ENCODE measurements around the gene ANKRD11.
"Not testable (repeated sequence)": the region's sequence is repeated elsewhere in the genome, so short reads cannot be mapped to it uniquely, and the experiment has no call there.

Gene ANKRD11

DNA sequence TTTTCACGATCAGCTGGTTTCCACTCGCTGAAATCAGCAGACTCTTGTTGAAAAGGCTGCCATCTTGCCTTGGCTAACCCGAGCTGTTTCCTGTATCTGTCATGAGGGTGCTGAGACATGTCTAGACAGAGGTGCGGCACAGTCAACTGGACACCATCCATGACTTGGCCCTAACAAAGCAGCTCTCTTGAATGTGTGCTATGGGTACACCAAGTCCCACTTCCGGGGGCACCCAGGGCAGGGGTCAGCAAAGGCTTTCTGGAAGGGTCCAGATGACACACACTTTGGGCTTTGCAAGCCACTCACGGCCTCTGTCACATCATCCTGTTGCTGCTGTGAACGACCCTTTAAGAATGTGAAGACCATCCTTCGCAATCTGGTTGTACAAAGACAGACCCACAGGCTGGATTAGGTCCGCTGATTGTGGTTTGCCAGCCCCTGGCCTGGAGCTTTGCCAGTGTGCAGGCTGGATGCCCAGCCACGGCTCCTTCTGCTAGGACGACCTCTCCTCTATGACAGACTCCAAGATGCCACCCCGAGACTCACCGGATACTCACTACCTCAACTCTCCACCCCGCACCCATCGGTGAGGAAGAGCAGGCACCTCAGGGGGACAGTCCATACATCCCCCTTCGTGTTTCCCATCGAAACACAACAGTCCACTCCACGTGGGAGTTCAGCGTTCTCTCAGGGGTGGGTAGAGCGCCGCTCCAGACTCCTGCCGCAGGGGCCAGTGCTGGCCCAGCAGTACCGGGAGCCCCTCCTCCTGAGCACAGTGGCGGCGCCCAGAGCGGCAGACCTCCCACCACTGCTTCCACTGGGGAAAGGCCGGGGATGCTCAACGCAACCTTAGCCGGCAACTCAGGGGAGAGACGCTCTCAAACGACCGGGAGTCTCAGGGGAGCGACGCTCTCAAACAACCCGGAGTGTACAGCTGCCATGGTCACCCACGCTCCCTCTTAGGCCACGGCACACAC lies 123.5 kb downstream of the ANKRD11 start:
- no peak for DNase-seq (ENCODE audit: low read depth, low spot score)

DNA sequence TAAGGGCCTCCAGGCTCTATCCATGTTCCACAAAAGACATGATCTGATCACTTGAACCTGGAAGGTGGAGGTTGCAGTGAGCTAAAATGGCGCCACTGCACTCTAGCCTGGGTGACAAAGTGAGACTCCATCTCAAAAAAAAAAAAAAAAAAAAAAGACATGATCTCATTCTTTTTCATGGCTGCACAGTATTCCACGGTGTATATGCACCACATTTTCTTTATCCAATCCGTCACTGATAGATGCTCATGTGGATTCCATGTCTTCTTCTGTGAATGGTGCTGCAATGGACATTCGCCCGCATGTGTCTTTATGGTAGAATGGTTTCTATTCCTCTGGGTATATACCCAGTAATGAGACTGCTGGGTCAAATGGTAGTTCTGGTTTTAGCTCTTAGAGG lies 124.4 kb downstream of the ANKRD11 start:
- no peak for DNase-seq (ENCODE audit: low read depth, low spot score)

DNA sequence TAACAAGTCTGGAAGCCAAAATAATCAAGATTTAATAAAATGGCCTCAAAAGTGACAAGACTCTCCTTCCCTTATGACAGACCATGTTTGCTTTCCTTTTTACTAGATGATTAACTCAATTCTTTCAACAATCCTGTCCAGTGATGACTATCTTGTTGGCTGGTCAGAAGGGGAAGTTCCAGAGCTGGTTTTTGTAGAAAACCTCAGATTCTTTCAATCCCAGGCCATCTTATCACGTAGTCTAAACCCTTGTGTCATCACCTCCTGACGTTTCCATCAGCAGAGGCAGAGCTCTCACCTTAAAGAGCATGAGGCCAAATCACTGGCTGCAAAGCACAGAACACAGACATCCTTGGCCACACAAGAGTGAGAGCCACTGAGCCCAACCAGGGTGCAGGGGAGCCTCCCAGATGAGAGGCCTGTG lies 125.3 kb downstream of the ANKRD11 start:
- no peak for DNase-seq (ENCODE audit: low read depth, low spot score)

DNA sequence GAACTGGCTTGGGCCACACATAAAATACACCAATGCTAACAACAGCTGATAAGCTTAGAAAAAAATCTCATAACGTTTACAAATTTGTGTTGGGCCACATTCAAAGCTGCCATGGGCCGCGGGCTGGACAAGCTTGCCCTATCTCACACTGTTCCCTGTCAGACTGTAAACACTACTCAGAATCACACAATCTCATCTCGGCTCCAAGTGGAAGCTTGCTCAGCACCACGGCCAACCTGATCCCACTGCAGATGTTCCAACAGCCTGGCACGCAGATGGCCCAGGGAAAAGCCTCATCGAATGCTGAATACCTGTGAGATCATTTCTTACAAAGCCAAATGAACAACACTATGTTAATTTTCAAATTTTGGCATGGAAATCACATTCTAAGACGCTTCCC lies 125.8 kb downstream of the ANKRD11 start:
- DNase-seq (ENCODE audit: low read depth, low spot score): no peak

DNA sequence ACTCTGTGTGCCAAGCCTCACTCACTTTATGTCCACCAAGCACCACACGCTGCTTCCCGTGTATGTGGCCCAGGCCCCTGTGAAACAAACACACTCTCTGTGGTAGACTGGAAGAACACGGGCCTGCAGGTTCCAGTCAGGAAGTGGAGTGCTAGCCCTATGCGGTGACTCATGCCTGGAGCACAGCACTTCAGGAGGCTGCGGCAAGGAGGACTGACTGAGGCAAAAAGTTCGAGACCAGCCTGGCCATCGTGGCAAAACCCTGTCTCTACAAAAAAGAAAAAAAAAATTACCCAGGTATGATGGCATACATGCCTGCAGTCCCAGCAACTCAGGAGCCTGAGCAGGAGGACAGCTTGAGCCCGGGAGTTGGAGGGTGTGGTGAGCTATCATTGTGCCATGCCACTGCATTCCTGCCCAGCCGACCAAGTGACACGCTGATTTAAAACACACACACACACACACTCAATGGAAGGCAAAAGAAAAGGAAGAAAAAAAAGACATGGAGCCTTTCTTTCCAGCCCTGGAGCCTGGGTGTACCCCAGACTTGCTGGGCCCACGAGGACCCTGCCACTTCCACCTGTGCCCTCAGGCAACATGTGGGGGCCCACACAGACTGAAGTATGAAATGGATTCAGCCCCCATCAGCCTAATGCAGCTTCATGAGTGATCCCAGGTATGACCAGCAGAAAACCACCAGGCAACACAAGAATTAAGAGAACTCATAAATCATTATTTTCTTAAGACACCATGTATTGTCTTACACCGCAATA lies 126.6 kb downstream of the ANKRD11 start:
- no peak for DNase-seq (ENCODE audit: low read depth, low spot score)

DNA sequence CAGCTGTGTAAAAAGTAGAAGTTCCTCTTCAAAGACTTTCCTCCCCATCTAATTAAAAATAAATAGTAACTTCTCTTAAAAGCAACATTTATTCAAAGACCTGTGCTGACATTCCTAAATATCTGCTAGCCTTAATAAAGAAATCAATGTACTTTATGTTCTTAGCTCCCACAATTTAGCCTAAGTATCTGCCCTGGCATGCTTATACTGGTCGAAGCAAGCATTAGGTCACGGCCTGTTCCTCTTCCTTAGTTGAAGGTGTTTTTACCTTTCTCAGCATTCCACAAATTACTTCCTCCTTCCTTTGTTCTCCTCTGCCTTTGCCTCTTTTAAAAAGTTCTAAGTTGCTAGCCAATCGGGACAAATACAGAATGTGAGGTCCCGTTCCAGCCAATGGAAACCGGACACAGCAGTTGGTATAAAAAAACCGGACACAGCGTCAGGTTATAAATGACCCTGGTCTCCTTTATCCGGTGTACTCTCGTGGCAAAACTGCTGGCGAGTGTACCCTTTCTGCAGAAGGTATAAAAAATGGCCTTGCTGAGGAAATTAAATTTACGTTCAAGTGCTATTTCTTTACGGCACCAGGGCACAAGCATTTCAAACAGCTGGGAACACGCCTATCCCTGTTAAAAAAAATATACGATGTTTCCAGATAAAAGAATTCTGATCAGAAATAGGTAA lies 127.7 kb downstream of the ANKRD11 start:
- DNase-seq (ENCODE audit: low read depth, low spot score): not testable (repeated sequence)

DNA sequence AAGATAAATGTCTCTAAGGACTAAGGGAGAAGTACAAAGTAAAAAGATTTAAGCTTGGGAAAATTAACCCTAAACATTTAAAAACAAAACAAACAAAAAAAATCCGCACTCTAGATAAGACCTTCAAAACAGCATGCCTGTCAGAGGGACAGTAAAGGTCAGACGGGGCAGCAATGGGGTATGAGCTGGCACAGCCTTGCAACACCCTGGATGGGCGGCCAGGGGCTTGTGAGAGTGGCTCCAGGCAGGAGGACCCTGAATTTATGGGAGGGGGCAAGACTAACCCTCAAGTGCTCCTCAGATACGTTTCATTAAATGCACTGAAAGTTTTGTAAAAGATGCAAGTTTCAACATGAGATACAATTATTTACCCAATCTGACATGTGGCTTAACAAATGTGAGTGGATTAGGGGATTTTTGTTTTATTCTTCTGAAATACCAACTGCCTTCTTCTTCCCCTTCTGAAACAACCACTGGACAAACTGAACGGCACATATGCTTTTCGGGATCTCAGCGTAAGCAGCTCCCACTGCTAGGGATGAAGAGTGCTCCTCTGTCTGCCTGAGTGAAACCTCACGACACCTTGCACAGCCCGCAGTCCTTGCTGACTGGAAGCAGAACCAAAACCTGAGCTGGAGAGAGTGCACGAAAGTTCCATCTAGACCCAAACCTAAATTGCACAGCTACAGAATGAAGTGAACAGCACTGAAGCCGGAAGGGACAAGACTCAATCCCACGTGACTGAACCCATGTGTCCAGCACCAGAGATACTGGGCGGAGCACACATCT lies 128.4 kb downstream of the ANKRD11 start:
- DNase-seq (ENCODE audit: low read depth, low spot score): no peak

DNA sequence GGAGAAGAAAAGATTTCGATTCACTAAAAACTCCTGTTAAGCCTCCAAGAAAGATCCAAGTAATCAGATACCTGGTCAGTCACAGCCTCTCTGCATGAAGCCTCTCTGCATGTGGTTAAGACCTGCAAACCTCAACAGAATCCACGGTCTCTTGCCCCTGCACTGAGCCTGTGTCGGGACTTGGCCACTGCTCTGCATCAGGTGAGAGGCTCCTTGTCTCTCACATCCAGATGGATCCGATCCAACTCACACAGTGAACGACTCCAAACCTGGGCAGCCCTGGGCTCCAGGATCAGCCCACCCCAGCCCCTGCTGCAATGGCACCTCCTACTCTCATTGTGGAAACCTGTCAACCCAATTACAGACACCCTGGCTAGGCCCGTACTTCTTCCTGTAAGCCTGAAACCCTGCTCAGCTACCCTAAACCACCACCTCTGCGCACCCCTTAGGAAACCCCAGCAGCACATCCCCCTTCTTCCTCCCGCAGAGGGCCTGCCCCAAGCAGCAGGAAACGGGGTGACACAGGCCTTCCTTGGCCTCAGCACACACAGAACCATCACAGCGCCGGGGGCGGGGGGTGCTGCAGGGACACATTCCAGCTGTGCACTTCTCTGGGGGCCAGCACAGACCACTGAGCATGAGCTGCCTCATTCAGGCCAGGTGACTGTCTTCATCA lies 129.5 kb downstream of the ANKRD11 start:
- no peak for DNase-seq (ENCODE audit: low read depth, low spot score)

DNA sequence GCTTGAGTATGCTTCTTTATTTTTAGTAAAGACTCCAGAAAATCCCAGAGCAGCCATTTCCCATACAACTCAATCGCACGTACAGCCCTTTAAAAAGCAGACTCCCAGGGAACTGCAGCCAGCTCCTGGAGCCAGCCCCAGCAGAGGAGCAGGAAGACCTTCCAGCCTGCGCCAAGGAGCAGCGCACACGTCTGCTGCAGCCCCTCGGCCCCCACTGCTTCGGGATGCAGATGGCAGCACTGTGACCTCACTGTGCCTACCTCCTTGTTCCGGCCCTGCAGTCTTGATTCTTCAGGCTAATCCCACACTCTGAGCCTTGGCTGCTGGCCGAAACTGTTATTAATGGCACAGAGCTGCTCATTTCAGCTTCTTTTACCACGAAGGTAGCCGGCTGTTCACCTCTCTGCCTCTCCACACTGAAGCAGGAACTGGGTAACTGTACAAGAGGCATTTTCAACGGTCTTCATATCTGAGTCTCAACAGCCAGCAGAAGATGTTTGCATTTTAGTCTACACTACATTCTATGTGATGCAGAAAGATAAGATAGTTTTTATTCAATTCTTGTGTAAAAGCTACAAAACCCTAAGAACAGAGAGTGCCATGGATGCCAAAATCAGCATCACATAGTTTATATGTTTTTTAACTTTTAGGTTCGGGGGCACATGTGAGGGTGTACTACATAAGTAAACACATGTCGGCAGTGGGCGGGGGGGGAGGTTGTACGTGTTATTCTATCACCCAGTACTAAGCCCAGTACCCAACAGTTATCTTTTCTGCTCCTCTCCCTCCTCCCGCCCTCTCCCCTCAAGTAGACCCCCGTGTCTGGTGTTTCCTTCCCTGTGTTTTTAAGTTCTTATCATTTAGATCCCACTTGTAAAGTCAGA lies 130.9 kb downstream of the ANKRD11 start:
- no peak for DNase-seq (ENCODE audit: low read depth, low spot score)

DNA sequence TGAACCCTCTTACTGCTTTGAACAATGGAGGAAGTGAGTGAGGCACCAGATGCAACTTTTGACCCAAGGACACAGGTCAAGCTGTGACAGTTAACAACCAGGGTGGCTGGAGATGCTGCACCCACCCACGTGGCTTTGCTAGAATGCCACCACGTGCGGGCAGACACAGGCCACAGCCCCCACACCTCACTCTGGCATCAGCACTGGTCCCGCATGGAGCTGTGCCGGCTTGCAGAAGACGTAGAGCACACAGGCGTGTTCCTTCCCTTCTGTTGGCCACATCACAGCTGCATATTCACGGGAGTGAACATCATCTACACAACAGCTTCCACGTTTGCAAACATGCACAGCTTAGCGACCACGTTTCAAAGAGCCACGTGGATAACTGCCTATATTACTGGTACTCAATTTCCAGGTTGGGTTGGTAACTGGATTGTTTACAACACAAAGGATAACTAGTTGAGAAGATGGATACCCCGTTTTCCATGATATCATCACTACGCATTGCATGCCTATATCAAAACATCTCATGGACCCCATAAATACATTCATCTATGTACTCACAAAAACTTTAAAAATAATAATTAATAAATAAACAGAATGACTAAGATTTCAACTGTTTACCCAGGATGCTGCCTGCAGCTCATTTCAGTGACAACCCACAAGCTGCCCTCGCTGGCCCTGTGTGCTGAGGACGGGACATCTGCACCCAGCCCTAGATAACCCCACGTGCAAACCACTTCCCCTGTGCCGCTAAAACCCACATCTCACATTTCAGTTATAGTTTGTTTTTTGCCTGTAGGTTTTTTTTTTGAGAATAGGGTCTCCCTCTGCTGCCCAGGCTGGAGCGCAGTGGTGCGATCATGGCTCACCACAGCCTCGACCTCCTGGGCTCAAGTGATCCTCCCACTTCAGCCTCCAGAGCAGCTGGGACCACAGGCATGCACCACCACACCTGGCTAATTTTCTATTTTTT lies 132.0 kb downstream of the ANKRD11 start:
- DNase-seq (ENCODE audit: low read depth, low spot score): no peak

DNA sequence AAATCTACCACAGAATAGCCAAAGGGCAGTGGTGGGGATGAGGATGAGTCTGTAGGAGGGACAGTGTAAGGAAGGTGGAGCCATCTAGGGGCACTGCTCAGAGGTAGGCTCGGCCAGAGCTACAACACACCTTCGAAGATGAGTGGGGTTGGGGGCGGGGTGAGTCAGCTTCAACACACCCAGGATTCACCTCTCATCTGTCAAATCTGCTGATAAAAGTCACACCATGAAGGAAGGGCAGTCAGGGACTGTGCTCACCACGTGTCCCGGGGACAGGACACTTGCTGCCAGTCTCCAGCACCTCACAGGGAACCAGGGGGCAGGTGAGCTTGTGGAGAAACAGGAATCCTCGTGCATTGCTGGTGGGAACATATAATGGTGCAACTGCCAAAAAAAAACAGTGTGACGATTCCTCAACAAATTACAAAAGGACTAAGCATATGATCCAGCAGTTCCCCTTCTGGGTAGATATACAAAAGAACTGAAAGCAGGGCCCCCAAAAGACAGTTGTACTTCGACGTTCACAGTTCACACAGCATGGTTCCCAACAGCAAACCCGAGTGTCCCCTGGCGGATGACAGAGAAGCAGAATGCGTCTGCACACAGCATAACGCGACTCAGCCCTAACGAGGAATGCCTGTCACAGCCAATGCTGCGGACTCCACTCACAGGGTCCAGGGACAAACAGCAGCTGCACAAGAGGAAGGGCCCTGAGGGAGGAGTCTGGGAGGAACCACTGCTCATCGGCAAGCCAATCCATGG lies 133.1 kb downstream of the ANKRD11 start:
- no peak for DNase-seq (ENCODE audit: low read depth, low spot score)

DNA sequence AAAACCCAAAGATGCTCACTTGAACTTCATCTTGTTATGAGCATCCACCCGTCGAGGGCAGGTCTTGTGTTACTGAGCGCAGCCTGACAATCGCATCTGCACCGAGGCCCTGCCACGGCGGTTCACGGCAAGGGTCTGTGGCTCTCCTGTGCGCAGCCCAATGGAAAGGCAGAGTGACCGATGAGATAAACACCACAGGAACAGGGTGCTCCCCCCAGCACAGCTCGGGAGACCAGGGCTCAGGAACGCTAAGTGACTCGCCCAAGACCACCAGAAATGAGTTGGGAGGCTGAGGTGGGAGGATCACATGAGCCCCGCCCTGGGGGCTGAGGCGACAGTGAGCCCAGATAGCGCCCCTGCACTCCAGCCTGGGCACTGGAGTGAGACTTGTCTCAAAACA lies 134.7 kb downstream of the ANKRD11 start:
- DNase-seq (ENCODE audit: low read depth, low spot score): no peak

DNA sequence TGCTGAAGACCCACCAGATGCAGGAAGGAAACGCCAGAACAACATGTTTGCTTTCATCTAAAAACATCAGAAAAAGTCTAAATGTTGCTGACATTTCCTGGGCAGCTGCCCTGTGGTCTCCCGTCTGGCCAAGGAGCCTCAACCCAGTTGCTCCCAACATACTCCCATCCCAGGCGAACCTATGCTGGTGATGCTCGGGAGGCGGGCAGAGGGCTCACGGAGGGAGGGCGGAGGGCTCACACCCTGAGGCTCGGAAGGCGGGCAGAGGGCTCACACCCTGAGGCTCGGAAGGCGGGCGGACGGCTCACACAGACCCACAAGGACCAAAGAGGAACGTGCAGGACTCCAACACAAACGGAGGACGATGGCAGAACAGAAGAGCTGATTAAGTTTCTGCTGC lies 135.4 kb downstream of the ANKRD11 start:
- DNase-seq (ENCODE audit: low read depth, low spot score): no peak

DNA sequence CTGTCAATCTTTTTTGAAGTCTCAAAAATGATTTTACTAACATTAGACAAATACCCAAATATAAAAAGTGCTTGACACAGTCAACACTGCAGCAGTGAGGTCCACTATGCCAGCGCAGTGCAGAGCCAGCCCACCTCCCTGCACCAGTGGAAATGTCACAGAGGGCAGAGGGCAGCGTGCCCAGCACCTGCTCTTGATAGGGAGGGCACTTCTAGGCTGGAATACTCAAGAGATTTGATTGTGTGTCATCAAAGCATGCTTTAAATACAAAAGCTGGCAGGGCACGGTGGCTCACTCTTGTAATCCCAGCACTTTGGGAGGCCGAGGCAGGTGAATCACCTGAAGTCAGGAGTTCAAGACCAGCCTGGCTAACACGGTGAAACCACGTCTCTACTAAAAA lies 136.0 kb downstream of the ANKRD11 start:
- DNase-seq (ENCODE audit: low read depth, low spot score): no peak

DNA sequence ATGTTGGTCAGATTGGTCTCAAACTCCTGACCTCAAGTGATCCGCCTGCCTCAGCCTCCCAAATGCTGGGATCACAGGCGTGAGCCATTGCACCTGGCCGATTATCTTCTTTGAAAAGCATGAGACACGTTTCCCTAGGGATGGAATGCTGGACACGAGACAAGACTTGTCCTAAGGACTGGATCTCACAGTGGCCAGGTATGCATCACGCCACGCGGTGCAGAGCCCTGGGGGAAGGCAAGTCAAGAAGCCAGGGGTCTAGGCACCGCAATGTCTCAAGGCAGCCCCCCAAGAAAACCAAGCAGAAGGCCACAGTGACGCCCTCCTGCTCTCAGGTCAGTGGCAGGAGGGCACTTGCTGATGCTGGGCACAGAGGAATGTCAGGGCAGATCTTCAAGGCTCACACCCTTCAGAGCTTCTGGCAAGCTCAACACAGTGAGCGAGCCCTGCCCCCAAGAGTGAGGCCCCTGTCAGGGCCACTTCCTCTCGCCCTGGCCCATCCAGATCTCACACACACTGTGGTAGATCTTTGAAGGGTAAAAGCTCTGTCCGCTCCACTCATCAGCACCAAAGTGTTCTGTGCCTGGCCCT lies 138.2 kb downstream of the ANKRD11 start:
- DNase-seq (ENCODE audit: low read depth, low spot score): no peak

DNA sequence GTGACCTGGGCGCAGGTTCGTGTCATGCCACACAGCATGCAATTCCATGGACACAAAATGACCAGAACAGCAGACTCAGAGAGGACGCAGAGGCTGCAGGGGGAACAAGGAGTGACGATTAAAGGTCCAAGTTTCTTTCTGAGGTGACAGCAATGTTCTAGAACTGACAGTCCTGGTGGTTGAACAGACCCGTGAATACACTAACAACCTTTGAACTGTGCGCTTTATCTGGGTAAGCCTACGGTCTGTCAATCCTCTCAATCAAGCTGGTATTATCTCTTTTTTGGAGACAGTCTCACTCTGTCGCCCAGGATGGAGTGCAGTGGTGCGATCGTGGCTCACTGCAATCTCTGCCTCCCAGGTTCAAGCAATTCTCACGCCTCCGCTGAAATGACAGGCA lies 138.7 kb downstream of the ANKRD11 start:
- DNase-seq (ENCODE audit: low read depth, low spot score): no peak

DNA sequence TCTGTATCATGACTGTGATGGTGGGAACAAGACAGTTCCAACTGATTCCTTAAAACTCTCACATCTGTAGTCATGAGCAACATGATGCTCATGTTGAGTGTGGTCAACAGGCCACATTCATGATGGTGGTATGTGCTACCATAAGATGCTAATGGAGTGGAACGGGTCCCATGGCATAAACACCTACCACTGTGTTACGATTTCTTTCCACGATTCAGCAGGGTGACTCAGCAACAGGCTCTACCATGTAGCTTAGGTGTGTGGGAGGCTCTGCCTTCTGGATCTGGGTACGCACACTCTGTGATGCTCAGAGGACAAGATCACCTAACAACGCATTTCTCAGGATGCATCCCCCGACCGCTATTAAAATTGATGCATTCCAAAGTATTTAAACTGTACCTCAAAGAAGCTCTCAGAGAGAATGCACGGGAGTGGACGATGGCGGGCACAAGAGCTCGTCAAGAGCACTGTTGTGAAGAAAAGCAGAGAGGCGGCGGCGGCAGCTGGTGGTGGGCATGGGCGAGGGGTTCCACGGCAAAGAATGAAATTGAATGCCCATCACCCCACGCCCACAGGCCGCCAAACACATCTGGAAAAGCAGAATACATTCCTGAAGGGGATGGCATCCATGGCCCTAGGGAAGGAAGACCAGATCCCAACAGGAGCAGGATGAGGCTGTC lies 139.5 kb downstream of the ANKRD11 start:
- no peak for DNase-seq (ENCODE audit: low read depth, low spot score)

All from iPS DF 19.7 (cell line).